OCI-LY7 (cell line): Measurements from ENCODE around the gene OR13J1.

Experiments
- EZH2phosphoT487 ChIP-seq: fragments of 200-600 bp; sonication (generic); IDR thresholded peaks from 2 replicates; pipeline ENCODE4 v1.6.1; 2018; ENCODE audit warnings: low read depth, borderline replicate concordance, mild to moderate bottlenecking, mixed run types, antibody characterized with exemption, low read length, moderate library complexity, mixed read lengths
- TF ChIP-seq, protein P1 (sequence below): fragments of 200-600 bp; sonication (generic); conservative IDR thresholded peaks from 2 replicates; pipeline ENCODE4 v1.5.1; 2014; ENCODE audit warnings: mild to moderate bottlenecking, antibody characterized with exemption, low read length, moderate library complexity, mixed read lengths

DNA sequence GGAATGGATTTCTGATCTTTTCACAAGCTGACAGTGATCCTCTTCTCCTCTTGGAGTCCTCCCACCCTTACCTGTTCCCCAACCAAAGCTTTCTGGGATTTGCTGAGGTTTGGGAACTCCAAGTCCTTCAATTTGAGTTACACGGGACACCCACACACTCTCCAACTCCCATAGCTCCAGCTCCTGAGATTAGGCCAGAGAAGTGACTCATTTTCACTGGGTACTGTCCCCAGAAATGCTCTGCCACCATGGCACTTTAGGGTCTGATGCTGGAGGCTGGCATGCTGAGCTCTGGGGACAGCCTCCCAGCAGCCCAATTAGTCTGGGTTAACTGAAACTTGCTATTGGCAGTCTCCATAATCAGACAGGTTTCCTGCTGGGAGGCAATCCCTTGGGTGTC, 21.9 kb upstream of the OR13J1 start:
- TF ChIP-seq, protein P1, sequence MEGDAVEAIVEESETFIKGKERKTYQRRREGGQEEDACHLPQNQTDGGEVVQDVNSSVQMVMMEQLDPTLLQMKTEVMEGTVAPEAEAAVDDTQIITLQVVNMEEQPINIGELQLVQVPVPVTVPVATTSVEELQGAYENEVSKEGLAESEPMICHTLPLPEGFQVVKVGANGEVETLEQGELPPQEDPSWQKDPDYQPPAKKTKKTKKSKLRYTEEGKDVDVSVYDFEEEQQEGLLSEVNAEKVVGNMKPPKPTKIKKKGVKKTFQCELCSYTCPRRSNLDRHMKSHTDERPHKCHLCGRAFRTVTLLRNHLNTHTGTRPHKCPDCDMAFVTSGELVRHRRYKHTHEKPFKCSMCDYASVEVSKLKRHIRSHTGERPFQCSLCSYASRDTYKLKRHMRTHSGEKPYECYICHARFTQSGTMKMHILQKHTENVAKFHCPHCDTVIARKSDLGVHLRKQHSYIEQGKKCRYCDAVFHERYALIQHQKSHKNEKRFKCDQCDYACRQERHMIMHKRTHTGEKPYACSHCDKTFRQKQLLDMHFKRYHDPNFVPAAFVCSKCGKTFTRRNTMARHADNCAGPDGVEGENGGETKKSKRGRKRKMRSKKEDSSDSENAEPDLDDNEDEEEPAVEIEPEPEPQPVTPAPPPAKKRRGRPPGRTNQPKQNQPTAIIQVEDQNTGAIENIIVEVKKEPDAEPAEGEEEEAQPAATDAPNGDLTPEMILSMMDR: no peak
- no peak for TF ChIP-seq EZH2phosphoT487
